K562 (cell line): ENCODE data around the gene MEF2C. TPM values are rescaled to one million over a fixed set of nuclear protein-coding genes. Genes with fewer than 3 reads are reported as not detected.

Experiments used
- ATAC-seq: fragments of 200-7000 bp; cut with Tn5 transposase; 3 replicates; pipeline ENCODE4 v1.9.1; 2020; ENCODE audit warnings: moderate library complexity
- BruUV-seq: library from RNA; stranded (reverse); fragments of 400-500 nt; replicated peaks from 2 replicates; lab custom pipeline; 2021; lab: Mats Ljungman, UMichigan
- CTCF ChIA-PET: fragments of 300-600 bp; formaldehyde crosslinking; extraction: SDS; loops from one replicate; lab custom pipeline; 2021; ENCODE audit warnings: low intra/inter-chr PET ratio; lab: Yijun Ruan, JAX
- POLR2A ChIA-PET: fragments of 300-600, 350-650 bp; sonication (Branson Sonifier 250); formaldehyde crosslinking; extraction: SDS; loops from one replicate; lab custom pipeline; 2021; ENCODE audit warnings: antibody characterized with exemption, inconsistent platforms; lab: Yijun Ruan, JAX
- DNase-seq, 4 experiments: peaks; one replicate each; pipeline versions ENCODE4 v3.0.0 to v3.0.0-alpha.2; 2011 to 2018; ENCODE audit warnings: low spot score in 3 of 4, mixed read lengths in 3 of 4; ENCODE audit errors: extremely low read depth in 1 of 4
- FAIRE-seq: peaks from 2 replicates; lab custom pipeline; 2011; peaks lifted over from hg19 to GRCh38; lab: Jason Lieb, UNC
- H2AFZ ChIP-seq: 2 replicates; pipeline ENCODE4 v1.6.0; 2011; ENCODE audit warnings: low read depth, low read length, control low read depth, inconsistent platforms
- H3K27ac ChIP-seq: fragments of 200-600 bp; 3 replicates; pipeline ENCODE4 v1.8.0; 2011; ENCODE audit warnings: low read depth, mild to moderate bottlenecking, control low read depth, inconsistent platforms, low read length, moderate library complexity, mixed read lengths; ENCODE audit errors: extremely low read depth
- H3K27me3 ChIP-seq, 2 experiments: fragments of 300-600 bp in 1 of 2; 2 replicates in 1 of 2; 3 replicates in 1 of 2; pipeline versions ENCODE4 v1.6.0 to v1.8.0; 2011; ENCODE audit warnings: inconsistent platforms in 2 of 2, low read length in 2 of 2, mild to moderate bottlenecking in 1 of 2, mixed read lengths in 1 of 2, moderate library complexity in 1 of 2; ENCODE audit not compliant: control insufficient read depth in 2 of 2, insufficient read depth in 2 of 2
- H3K36me3 ChIP-seq: fragments of 300-600 bp; 3 replicates; pipeline ENCODE4 v1.8.0; 2011; ENCODE audit warnings: mild to moderate bottlenecking, low read length, inconsistent platforms; ENCODE audit not compliant: control insufficient read depth, insufficient read depth
- H3K4me1 ChIP-seq, 2 experiments: fragments of 200-600 bp in 1 of 2; replicated peaks in 1 of 2; 2 replicates in 1 of 2; 3 replicates in 1 of 2; pipeline versions ENCODE4 v1.5.1 to v1.8.0; 2011; ENCODE audit warnings: inconsistent platforms in 2 of 2, low read length in 2 of 2, mild to moderate bottlenecking in 1 of 2, mixed read lengths in 1 of 2, moderate library complexity in 1 of 2; ENCODE audit not compliant: control insufficient read depth in 2 of 2, insufficient read depth in 2 of 2
- H3K4me2 ChIP-seq: 2 replicates; pipeline ENCODE4 v1.6.1; 2011; ENCODE audit warnings: low read length, control low read depth, inconsistent platforms, mixed read lengths; ENCODE audit not compliant: insufficient read depth
- H3K4me3 ChIP-seq: fragments of 200-600 bp; sonication (generic), shearing (Covaris generic); 2 replicates; pipeline ENCODE4 v1.5.1; 2016; ENCODE audit warnings: control low read depth, inconsistent platforms
- H3K79me2 ChIP-seq: fragments of 200-600 bp; 3 replicates; pipeline ENCODE4 v1.8.0; 2011; ENCODE audit warnings: low read length, inconsistent platforms; ENCODE audit not compliant: control insufficient read depth, insufficient read depth
- H3K9ac ChIP-seq, 2 experiments: 2 replicates each; pipeline versions ENCODE4 v1.6.0 to v1.6.1; 2011; ENCODE audit warnings: low read depth in 2 of 2, low read length in 2 of 2, control low read depth in 1 of 2, inconsistent platforms in 1 of 2, mild to moderate bottlenecking in 1 of 2, mixed read lengths in 1 of 2; ENCODE audit not compliant: insufficient read depth in 1 of 2
- H3K9me1 ChIP-seq: one replicate; pipeline ENCODE4 v1.6.0; 2011; ENCODE audit warnings: inconsistent platforms, mild to moderate bottlenecking, low read length, moderate library complexity; ENCODE audit not compliant: control insufficient read depth, insufficient read depth
- H3K9me3 ChIP-seq: replicated peaks from 2 replicates; pipeline ENCODE4 v1.5.1; 2011; ENCODE audit warnings: low read depth, low read length, inconsistent platforms; ENCODE audit not compliant: control insufficient read depth, insufficient read depth
- H4K20me1 ChIP-seq: replicated peaks from 2 replicates; pipeline ENCODE4 v1.6.1; 2011; ENCODE audit warnings: low read length, inconsistent platforms, mixed read lengths; ENCODE audit not compliant: control insufficient read depth, insufficient read depth
- BCL6 ChIP-seq: fragments of 250-450 bp; sonication (Bioruptor Pico); IDR thresholded peaks from 2 replicates; pipeline ENCODE4 v1.4.0; 2020
- CBFA2T3 ChIP-seq: fragments of 450-650 bp; IDR thresholded peaks from 2 replicates; pipeline ENCODE4 v1.6.1; 2017
- CTBP1 ChIP-seq: fragments of 450-650 bp; IDR thresholded peaks from 2 replicates; pipeline ENCODE4 v1.6.1; 2016; ENCODE audit warnings: borderline replicate concordance
- DACH1 ChIP-seq: fragments of 450-650 bp; IDR thresholded peaks from 2 replicates; pipeline ENCODE4 v1.6.1; 2018; ENCODE audit not compliant: partially characterized antibody
- EP400 ChIP-seq: fragments of 450-650 bp; IDR thresholded peaks from 2 replicates; pipeline ENCODE4 v1.6.1; 2017; ENCODE audit warnings: antibody characterized with exemption, mild to moderate bottlenecking, moderate library complexity
- ETS1 ChIP-seq: conservative IDR thresholded peaks from 2 replicates; pipeline ENCODE4 v1.6.1; 2011; ENCODE audit warnings: low read depth, mild to moderate bottlenecking, low read length; ENCODE audit not compliant: control insufficient read depth
- JUN ChIP-seq, 2 experiments: sonication (generic) in 1 of 2; formaldehyde crosslinking in 1 of 2; IDR thresholded peaks; 2 replicates each; pipeline versions ENCODE4 v1.6.1 to v1.8.0; 2012 to 2022; ENCODE audit warnings: borderline replicate concordance in 2 of 2, mild to moderate bottlenecking in 2 of 2, improper control_type of control experiment in 1 of 2, low read depth in 1 of 2, low read length in 1 of 2, missing genetic modification reagents in 1 of 2
- JUND ChIP-seq, 2 experiments: IDR thresholded peaks; 2 replicates in 1 of 2; 3 replicates in 1 of 2; pipeline ENCODE4 v1.6.1; 2011; ENCODE audit warnings: borderline replicate concordance in 2 of 2, low read depth in 2 of 2, low read length in 2 of 2, improper control_type of control experiment in 1 of 2, missing biosample characterization in 1 of 2, missing genetic modification characterization in 1 of 2, missing genetic modification reagents in 1 of 2
- NFE2 ChIP-seq: IDR thresholded peaks from 2 replicates; pipeline ENCODE4 v1.6.1; 2014; ENCODE audit warnings: antibody characterized with exemption, low read depth
- POLR2AphosphoS5 ChIP-seq: IDR thresholded peaks from 2 replicates; pipeline ENCODE4 v1.6.1; 2011; ENCODE audit warnings: mild to moderate bottlenecking, low read depth, low read length, moderate library complexity; ENCODE audit not compliant: control insufficient read depth, insufficient read depth
- POLR3G ChIP-seq: IDR thresholded peaks from 2 replicates; pipeline ENCODE4 v1.6.1; 2011; ENCODE audit not compliant: insufficient read length, insufficient replicate concordance; ENCODE audit errors: extremely low read depth
- RCOR1 ChIP-seq, 2 experiments: IDR thresholded peaks; 2 replicates each; pipeline ENCODE4 v1.6.1; 2012; ENCODE audit warnings: low read depth in 2 of 2, low read length in 2 of 2, borderline replicate concordance in 1 of 2, improper control_type of control experiment in 1 of 2
- TCF3 ChIP-seq: sonication (generic); formaldehyde crosslinking; IDR thresholded peaks from 2 replicates; pipeline ENCODE4 v1.4.0; 2020; ENCODE audit warnings: mild to moderate bottlenecking, missing genetic modification reagents
- TRIM24 ChIP-seq, 2 experiments: fragments of 450-650 bp; IDR thresholded peaks; 2 replicates each; pipeline ENCODE4 v1.6.1; 2016
- VEZF1 ChIP-seq: fragments of 200-800 bp; sonication (Bioruptor generic); IDR thresholded peaks from 2 replicates; pipeline ENCODE4 v1.6.1; 2017; ENCODE audit warnings: missing genetic modification characterization, missing compliant biosample characterization
- ZEB2 ChIP-seq: fragments of 450-650 bp; IDR thresholded peaks from 2 replicates; pipeline ENCODE4 v1.6.1; 2016
- ZNF408 ChIP-seq: fragments of 250-450 bp; sonication (Bioruptor Pico); IDR thresholded peaks from 2 replicates; pipeline ENCODE4 v1.4.0; 2020; ENCODE audit warnings: low read depth, mild to moderate bottlenecking, moderate library complexity
- WGBS: fragments of 100-300 bp; shearing (Covaris generic); methylation state at CpG from one replicate; pipeline ENCODE4 v1.1.6; 2016; ENCODE audit warnings: low coverage, mixed read lengths; ENCODE audit not compliant: insufficient coverage; ENCODE audit errors: missing lambda C conversion rate; 5-methylcytosine and 5-hydroxymethylcytosine counted together
- in situ Hi-C: fragments of 300-500 bp; cut with MboI; formaldehyde crosslinking; loops from 4 replicates; pipeline ENCODE4 v1.15.0; 2018; ENCODE audit warnings: inconsistent platforms, mixed read lengths
- intact Hi-C: fragments of 100-400 bp; cut with micrococcal nuclease; formaldehyde crosslinking; loops from 2 replicates; pipeline ENCODE4 v1.14.2; 2022
- polyA plus RNA-seq, 8 experiments: library from polyadenylated mRNA; depleted of rRNA in 4 of 8; stranded (reverse) in 5 of 8; unstranded in 3 of 8; fragments of >200 nt; fragmentation: Nextera tagmentation in 2 of 8; fragmentation: Illumina TruSeq in 1 of 8; extraction: Ambion mirVana in 2 of 8; extraction: Trizol in 1 of 8; gene quantifications; 2 replicates each; pipeline versions ENCODE4 v1.2.1 to v1.2.3, GENCODE V29; 2011 to 2014; ENCODE audit warnings: inconsistent platforms in 1 of 8, missing spikeins in 1 of 8
- total RNA-seq, 7 experiments: library from RNA; depleted of rRNA in 6 of 7; stranded (reverse); fragments of >200 nt in 6 of 7; fragmentation: Illumina TruSeq in 2 of 7; extraction: Trizol in 2 of 7; gene quantifications; 2 replicates each; pipeline versions ENCODE4 v1.2.1 to v1.2.3, GENCODE V29; 2011 to 2021; ENCODE audit warnings: low replicate concordance in 1 of 7
- TF ChIP-seq, protein P1 (sequence below): sonication (generic); IDR thresholded peaks from 2 replicates; pipeline ENCODE4 v1.6.1; 2016
- TF ChIP-seq, protein P2 (sequence below): fragments of 250-450 bp; sonication (Bioruptor Pico); IDR thresholded peaks from 2 replicates; pipeline ENCODE4 v1.6.1; 2021; ENCODE audit warnings: mild to moderate bottlenecking

MEF2C gene
- total and polyA plus RNA-seq, 9 of the 15 experiments (the other 6 are each of a cell fraction or from before 2014, with no cell fraction given) = 25.1 to 67.8 (median 58.3) TPM

DNA sequence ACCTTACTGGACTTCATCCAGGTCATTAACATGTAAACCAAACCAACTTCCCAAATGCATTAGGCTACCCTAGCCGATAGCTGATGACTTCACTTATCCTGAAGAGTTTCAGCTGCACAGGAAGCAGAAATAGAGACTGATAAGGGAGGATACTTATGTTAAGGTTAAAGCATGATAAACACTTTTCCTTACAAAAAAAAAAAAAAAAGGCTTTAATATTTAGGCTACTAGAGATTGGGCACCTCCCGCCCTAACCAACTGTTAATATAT, 1.6 kb upstream of the MEF2C start:
- Histone ChIP-seq H3K9ac (peak overlapping the region; percentile 74 to 91; a peak in 3 of 4 replicates), H3K36me3 (0 out of 3 replicates have a peak, but pooled peaks cover 5% of the 10 kb centered on the region), H3K4me1 (peaks cover 3 to 8% of the 10 kb centered on the region in 2 experiments; a peak in 4 of 5 replicates), H4K20me1 (no peaks in the 10 kb centered on the region), H3K4me2 (peak overlapping the region; percentile 76), H2AFZ (peak overlapping the region; percentile 74), H3K27ac (peak overlapping the region; percentile 87), H3K4me3 (peak overlapping the region; percentile 55), H3K27me3 (no peaks in the 10 kb centered on the region), H3K9me1 (no peaks in the 10 kb centered on the region), H3K9me3 (no peaks in the 10 kb centered on the region), H3K79me2 (peaks cover 55% of the 10 kb centered on the region)
- FAIRE-seq (peak; percentile 86), DNase-seq (peak; percentile 41 to 86 (median 56)), ATAC-seq (peak; percentile 21)
- no TSS peak for BruUV-seq
- 0% methylated on average over 2 of the region's 2 CpGs for WGBS
- in situ Hi-C loops (no loop called here), intact Hi-C loops (loop anchor here (2.0 to 10.0 kb wide), 4 partner anchors 57 to 1523 kb away; partner anchors contain the start of gene CETN3)
- ChIA-PET CTCF (no interaction called here), POLR2A (interaction anchor here (0.6 to 1.5 kb wide), 4 partner anchors 13 to 1567 kb away, joined by 3 to 5 read pairs (median 3); no protein-coding TSS in a partner anchor)
- TF ChIP-seq VEZF1 (0 out of 2 replicates have a peak, but pooled peaks have one; percentile 53), ETS1 (no peak), DACH1 (peak; percentile 77), CBFA2T3 (peak; percentile 89), RCOR1 (IDR thresholded peaks at IDR 0.05; ENCODE audit: borderline replicate concordance in 1 of 2, low read depth in 2 of 2, low read length in 2 of 2) (peak in 1 of 2 experiments; percentile 83; a peak in 2 of 4 replicates), JUND (IDR thresholded peaks at IDR 0.05; ENCODE audit: borderline replicate concordance, low read depth, low read length) (peak; percentile 80), JUND (tag; IDR thresholded peaks at IDR 0.05; ENCODE audit: borderline replicate concordance, low read depth, low read length) (peak; percentile 77; the same call in 1 of the 3 replicates), POLR2AphosphoS5 (peak; percentile 59; the same call in 1 of the 2 replicates), CTBP1 (peak; percentile 51; the same call in 1 of the 2 replicates), POLR3G (no peak), JUN (IDR thresholded peaks at IDR 0.05; ENCODE audit: borderline replicate concordance, low read depth, low read length) (0 out of 2 replicates have a peak, but pooled peaks have one; percentile 5), JUN (CRISPR knock-in tag; IDR thresholded peaks at IDR 0.05; ENCODE audit: borderline replicate concordance) (no peak), TCF3 (CRISPR knock-in tag) (peak; percentile 78), EP400 (peak; percentile 5; the same call in 1 of the 2 replicates), ZNF408 (no peak), BCL6 (CRISPR knock-in tag) (no peak), NFE2 (peak; percentile 32; the same call in 1 of the 2 replicates), TRIM24 (IDR thresholded peaks at IDR 0.05) (peak in 1 of 2 experiments; percentile 78; a peak in 3 of 4 replicates), ZEB2 (peak; percentile 81)
- TF ChIP-seq, protein P1, sequence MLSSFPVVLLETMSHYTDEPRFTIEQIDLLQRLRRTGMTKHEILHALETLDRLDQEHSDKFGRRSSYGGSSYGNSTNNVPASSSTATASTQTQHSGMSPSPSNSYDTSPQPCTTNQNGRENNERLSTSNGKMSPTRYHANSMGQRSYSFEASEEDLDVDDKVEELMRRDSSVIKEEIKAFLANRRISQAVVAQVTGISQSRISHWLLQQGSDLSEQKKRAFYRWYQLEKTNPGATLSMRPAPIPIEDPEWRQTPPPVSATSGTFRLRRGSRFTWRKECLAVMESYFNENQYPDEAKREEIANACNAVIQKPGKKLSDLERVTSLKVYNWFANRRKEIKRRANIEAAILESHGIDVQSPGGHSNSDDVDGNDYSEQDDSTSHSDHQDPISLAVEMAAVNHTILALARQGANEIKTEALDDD = peak; percentile 93
- TF ChIP-seq, protein P2, sequence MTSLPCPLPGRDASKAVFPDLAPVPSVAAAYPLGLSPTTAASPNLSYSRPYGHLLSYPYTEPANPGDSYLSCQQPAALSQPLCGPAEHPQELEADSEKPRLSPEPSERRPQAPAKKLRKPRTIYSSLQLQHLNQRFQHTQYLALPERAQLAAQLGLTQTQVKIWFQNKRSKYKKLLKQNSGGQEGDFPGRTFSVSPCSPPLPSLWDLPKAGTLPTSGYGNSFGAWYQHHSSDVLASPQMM = no peak
